Vagina (tissue), 2 donors: ENCODE results near the gene CGB7.

Experiments
- POLR2A ChIP-seq, 2 donors: fragments of 450-650 bp; IDR thresholded peaks; one replicate each; pipeline ENCODE4 v1.6.1; 2017; ENCODE audit warnings: antibody characterized with exemption in 2 of 2, mild to moderate bottlenecking in 2 of 2, moderate library complexity in 2 of 2
- POLR2AphosphoS5 ChIP-seq, 2 donors: sonication (generic); formaldehyde crosslinking; IDR thresholded peaks; one replicate each; pipeline ENCODE4 v1.9.0; 2017; ENCODE audit warnings: antibody characterized with exemption in 2 of 2, mild to moderate bottlenecking in 2 of 2, low read depth in 1 of 2; ENCODE audit not compliant: insufficient read depth in 1 of 2
- TF ChIP-seq, protein P1 (sequence below), 3 experiments: fragments of 450-650 bp in 2 of 3; fragments of 200-600 bp in 1 of 3; sonication (generic) in 1 of 3; IDR thresholded peaks; one replicate each; pipeline ENCODE4 v1.5.1; 2017 to 2019; ENCODE audit warnings: antibody characterized with exemption in 3 of 3, mild to moderate bottlenecking in 2 of 3, moderate library complexity in 2 of 3

DNA sequence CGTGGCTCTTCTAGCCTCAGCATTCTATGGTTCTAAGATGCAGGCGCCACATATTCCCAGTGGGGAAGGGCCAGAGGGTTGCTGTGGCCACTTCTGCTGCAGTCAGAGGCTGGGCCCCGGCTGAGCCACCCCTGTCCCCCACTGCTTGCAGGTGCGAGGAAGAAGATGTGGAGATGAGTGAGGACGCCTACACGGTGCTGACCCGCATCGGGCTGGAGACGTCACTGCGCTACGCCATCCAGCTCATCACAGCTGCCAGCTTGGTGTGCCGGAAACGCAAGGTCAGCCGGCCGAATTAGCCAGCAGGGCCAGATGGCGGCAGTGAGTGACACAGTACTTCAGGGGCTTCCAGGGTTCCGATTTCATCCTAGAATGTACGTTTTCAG, 42.7 kb downstream of the CGB7 start:
- TF ChIP-seq POLR2AphosphoS5 (IDR thresholded peaks at IDR 0.05; ENCODE audit: insufficient read depth in 1 of 2, low read depth in 1 of 2) (no peak), POLR2A (IDR thresholded peaks at IDR 0.05) (no peak)
- TF ChIP-seq, protein P1, sequence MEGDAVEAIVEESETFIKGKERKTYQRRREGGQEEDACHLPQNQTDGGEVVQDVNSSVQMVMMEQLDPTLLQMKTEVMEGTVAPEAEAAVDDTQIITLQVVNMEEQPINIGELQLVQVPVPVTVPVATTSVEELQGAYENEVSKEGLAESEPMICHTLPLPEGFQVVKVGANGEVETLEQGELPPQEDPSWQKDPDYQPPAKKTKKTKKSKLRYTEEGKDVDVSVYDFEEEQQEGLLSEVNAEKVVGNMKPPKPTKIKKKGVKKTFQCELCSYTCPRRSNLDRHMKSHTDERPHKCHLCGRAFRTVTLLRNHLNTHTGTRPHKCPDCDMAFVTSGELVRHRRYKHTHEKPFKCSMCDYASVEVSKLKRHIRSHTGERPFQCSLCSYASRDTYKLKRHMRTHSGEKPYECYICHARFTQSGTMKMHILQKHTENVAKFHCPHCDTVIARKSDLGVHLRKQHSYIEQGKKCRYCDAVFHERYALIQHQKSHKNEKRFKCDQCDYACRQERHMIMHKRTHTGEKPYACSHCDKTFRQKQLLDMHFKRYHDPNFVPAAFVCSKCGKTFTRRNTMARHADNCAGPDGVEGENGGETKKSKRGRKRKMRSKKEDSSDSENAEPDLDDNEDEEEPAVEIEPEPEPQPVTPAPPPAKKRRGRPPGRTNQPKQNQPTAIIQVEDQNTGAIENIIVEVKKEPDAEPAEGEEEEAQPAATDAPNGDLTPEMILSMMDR (IDR thresholded peaks at IDR 0.05), result no peak
